SJSA1 (cell line): ENCODE results near the gene SHANK2. TPM values are rescaled to one million over a fixed set of nuclear protein-coding genes. Genes with fewer than 3 reads are reported as not detected.

Experiments used
- DNase-seq, 2 experiments: peaks; one replicate each; pipeline ENCODE4 v3.0.0-alpha.2; 2015 to 2020; ENCODE audit warnings: low spot score in 2 of 2, low read depth in 1 of 2
- H3K27ac ChIP-seq: fragments of 250-450 bp; sonication (Bioruptor Pico); 2 replicates; pipeline ENCODE4 v1.5.1; 2020; ENCODE audit warnings: mild to moderate bottlenecking, moderate library complexity
- H3K27me3 ChIP-seq: fragments of 250-450 bp; sonication (Bioruptor Pico); replicated peaks from 2 replicates; pipeline ENCODE4 v1.5.1; 2020; ENCODE audit warnings: mild to moderate bottlenecking, moderate library complexity
- H3K36me3 ChIP-seq: fragments of 250-450 bp; sonication (Bioruptor Pico); 2 replicates; pipeline ENCODE4 v1.5.1; 2020; ENCODE audit warnings: mild to moderate bottlenecking
- H3K4me1 ChIP-seq: fragments of 250-450 bp; sonication (Bioruptor Pico); replicated peaks from 2 replicates; pipeline ENCODE4 v1.6.1; 2021; ENCODE audit warnings: mild to moderate bottlenecking
- H3K4me3 ChIP-seq: fragments of 250-450 bp; sonication (Bioruptor Pico); 2 replicates; pipeline ENCODE4 v1.5.1; 2020; ENCODE audit warnings: mild to moderate bottlenecking
- H3K9me3 ChIP-seq: fragments of 250-450 bp; sonication (Bioruptor Pico); replicated peaks from 2 replicates; pipeline ENCODE4 v1.5.1; 2020; ENCODE audit warnings: mild to moderate bottlenecking
- total RNA-seq: library from RNA; depleted of rRNA; stranded (reverse); fragments of >200 nt; shearing (Covaris generic); gene quantifications from 2 replicates; pipeline ENCODE4 v1.2.3, GENCODE V29; 2014

Gene SHANK2
- total RNA-seq, 1 experiment from 2014 or later: 10.7 TPM

DNA sequence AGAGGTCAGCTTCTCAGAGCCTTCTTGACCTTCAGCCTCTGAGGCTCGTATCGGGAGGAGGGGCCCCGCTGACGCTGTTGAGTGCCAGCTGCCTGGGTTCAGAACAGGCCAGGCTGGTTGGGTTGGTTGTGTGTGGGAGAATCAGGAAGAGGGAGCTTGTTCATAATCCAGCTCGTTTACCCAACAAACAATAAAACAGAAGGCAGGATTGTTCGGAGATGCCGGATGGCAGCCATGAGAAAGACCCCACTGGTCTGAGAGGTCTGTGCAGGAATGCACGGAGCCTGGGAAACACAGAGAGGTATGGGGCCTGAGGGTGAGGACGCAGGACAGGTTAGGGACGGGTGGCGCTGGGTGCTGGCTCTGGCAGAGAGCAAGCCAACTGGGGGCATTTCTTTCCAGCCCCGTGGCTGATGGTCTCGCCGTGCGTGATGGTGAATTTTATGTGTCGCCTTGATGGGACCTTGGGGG lies 31.6 kb upstream of the SHANK2 start:
- no peaks in the 10 kb centered on the region for H3K9me3 ChIP-seq
- H3K4me1 ChIP-seq: peaks cover 21% of the 10 kb centered on the region
- no peak overlapping the region for H3K27ac ChIP-seq
- H3K27me3 ChIP-seq: no peaks in the 10 kb centered on the region
- DNase-seq: no peak
- no peak overlapping the region for H3K4me3 ChIP-seq
- no peaks in the 10 kb centered on the region for H3K36me3 ChIP-seq

DNA sequence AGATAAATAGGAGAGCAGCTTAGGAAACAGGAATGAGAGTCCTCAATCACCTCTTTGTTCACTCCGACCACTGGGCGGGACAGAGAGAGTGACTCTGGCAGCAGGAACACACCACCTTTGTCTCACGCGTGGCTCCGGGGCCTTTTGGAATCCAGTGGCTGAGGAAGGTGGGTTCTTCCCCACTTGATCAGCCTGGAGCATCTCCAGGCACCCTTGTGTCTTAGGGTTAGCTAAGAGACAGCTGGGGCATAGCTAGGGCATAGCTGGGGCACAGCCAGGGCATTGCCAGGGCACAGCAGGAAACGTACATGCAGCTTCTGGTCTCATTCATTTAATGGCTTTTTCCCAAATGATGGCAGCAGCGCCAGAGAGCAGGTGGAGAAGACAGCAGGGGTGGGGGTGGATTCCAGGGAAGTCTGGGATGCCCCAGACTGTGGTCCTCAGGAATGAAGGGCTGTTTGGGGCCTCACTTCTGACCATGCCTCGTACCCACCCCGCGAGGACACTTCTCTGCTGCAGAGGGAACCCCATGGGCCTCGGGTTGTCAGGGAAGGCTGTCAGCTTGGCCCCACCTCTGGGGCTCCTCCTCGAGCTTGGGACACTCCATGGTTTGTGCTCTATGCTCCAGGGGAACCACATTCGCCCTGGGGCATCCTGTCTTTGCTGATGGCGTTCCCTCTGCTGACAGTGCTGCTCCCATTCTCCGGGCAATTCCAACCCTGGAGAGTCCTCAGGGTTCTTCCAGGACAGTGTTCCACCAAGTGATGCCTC lies 30.4 kb upstream of the SHANK2 start:
- no peak overlapping the region for H3K27ac ChIP-seq
- no peaks in the 10 kb centered on the region for H3K9me3 ChIP-seq
- H3K27me3 ChIP-seq: no peaks in the 10 kb centered on the region
- H3K4me1 ChIP-seq: peaks cover 16% of the 10 kb centered on the region
- no peaks in the 10 kb centered on the region for H3K36me3 ChIP-seq
- no peak overlapping the region for H3K4me3 ChIP-seq
- no peak for DNase-seq

DNA sequence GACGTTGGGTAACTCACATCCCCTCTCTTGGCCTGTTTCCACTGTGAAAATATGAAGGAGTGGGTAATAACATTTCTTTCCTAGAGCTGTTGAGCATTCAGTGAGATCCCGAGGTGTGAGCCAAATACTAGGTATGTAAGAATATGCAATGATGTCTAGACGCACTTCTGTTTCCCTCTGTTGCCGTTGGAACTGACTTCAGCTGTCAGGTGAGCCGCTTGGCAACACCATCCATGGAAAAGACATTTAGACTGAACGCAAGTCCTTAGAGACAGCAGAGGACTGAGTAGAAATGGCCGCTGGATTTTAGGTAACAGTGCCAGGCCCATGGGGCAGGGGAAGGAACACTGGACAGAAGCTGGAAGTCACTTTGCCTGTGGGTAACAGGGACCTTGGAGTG lies 29.5 kb upstream of the SHANK2 start:
- no peak overlapping the region for H3K27ac ChIP-seq
- no peaks in the 10 kb centered on the region for H3K27me3 ChIP-seq
- H3K4me3 ChIP-seq: no peak overlapping the region
- no peaks in the 10 kb centered on the region for H3K36me3 ChIP-seq
- no peak for DNase-seq
- H3K4me1 ChIP-seq: peaks cover 9% of the 10 kb centered on the region
- no peaks in the 10 kb centered on the region for H3K9me3 ChIP-seq

DNA sequence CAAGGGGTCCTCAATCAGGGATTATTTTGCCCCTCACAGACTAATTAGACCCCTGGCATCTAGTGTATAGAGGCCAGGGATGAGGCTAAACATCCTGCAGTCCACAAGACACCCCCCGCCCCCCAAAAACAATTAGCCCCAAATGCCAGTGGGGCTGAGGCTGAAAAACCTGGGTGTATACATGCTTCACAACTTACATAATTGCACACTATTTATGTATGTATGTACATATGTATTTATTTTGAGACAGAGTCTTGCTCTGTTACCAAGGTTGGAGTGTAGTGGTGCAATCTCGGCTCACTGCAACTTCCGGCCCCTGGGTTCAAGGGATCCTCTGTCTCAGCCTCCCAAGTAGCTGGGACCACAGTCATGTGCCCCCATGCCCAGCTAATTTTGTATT lies 28.8 kb upstream of the SHANK2 start:
- H3K4me1 ChIP-seq: peaks cover 5% of the 10 kb centered on the region; the same call in 1 of the 2 replicates
- H3K4me3 ChIP-seq: no peak overlapping the region
- no peak overlapping the region for H3K27ac ChIP-seq
- H3K36me3 ChIP-seq: no peaks in the 10 kb centered on the region
- no peak for DNase-seq
- H3K27me3 ChIP-seq: no peaks in the 10 kb centered on the region
- H3K9me3 ChIP-seq: no peaks in the 10 kb centered on the region

- no peak overlapping the region for H3K4me3 ChIP-seq
- no peaks in the 10 kb centered on the region for H3K27me3 ChIP-seq
- no peak for DNase-seq
- H3K27ac ChIP-seq: no peak overlapping the region
- no peaks in the 10 kb centered on the region for H3K4me1 ChIP-seq
- H3K9me3 ChIP-seq: no peaks in the 10 kb centered on the region
- H3K36me3 ChIP-seq: no peaks in the 10 kb centered on the region
These were observed 27.7 kb upstream of the SHANK2 start for GRCh38 chr11:71279916-71280645.

DNA sequence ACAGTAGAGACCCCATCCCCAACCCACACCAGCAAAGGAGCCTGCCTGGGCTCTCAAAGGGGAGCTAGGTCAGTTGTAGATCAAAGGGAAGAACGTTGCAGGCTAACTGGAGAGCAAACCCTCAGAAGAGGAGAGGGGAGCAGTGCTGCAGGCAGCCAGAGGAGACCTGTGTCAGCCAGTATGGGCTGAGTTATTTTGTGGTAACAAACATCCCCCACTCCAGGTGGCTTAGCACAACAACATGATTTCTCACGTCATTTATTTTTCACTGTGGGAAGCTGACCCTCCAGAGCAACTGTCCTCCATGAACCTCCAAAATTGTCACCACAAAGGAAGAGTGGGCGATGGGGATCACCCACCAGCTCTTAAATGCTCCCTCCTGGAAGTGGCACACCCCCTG lies 19.8 kb upstream of the SHANK2 start:
- DNase-seq: no peak
- Histone ChIP-seq H3K27me3 (no peaks in the 10 kb centered on the region), H3K9me3 (no peaks in the 10 kb centered on the region), H3K27ac (no peak overlapping the region), H3K36me3 (no peaks in the 10 kb centered on the region), H3K4me3 (no peak overlapping the region), H3K4me1 (peaks cover 22% of the 10 kb centered on the region)

- no peak for DNase-seq
- Histone ChIP-seq H3K36me3 (no peaks in the 10 kb centered on the region), H3K4me3 (no peak overlapping the region), H3K27ac (no peak overlapping the region), H3K9me3 (no peaks in the 10 kb centered on the region), H3K4me1 (peaks cover 22% of the 10 kb centered on the region), H3K27me3 (no peaks in the 10 kb centered on the region)
These were observed 17.5 kb upstream of the SHANK2 start for GRCh38 chr11:71269603-71270511.

- Histone ChIP-seq H3K27ac (no peak overlapping the region), H3K9me3 (no peaks in the 10 kb centered on the region), H3K36me3 (no peaks in the 10 kb centered on the region), H3K4me3 (no peak overlapping the region), H3K27me3 (no peaks in the 10 kb centered on the region), H3K4me1 (peaks cover 22% of the 10 kb centered on the region)
- no peak for DNase-seq
These were observed 16.4 kb upstream of the SHANK2 start for GRCh38 chr11:71268706-71269321.

GRCh38 chr11:71267807-71268421 lies 15.5 kb upstream of the SHANK2 start:
- no peak overlapping the region for H3K4me3 ChIP-seq
- no peak overlapping the region for H3K27ac ChIP-seq
- H3K27me3 ChIP-seq: no peaks in the 10 kb centered on the region
- no peaks in the 10 kb centered on the region for H3K36me3 ChIP-seq
- peaks cover 22% of the 10 kb centered on the region for H3K4me1 ChIP-seq
- DNase-seq: no peak
- no peaks in the 10 kb centered on the region for H3K9me3 ChIP-seq

DNA sequence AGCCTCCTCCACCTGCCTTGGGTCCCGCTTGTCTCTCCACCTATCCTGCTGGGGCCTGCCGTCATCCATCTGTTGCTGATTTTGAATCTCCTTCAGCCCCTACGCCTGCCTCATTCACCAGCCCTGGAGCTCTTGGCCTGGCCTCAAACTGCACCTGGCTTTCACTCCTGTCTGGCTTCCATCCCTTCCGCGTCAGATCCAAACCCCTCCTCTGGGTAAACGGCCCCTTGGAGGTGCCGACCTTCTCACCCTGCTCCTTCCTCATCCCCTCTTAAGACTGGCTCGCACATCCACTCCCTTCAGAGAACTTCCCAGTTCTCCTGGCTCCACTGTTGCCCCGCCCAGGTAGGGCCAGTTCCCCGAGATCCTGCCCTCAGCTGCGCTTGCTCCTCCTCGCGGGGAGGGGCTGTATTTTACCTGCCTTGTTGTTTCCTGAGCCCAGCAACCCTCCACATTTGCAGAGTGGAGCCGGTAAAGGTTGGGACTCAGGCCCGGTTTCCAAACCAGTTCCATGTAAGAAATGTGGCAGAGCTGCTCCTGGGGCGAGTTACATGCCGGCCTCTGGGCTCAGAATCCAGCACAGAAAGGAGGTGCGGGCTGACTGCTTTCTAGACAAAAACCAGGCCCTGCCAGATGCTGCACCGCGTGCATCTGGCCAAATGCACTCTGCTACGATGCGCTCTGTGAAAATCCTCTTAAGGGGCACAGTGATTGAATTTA lies 13.9 kb upstream of the SHANK2 start:
- H3K4me3 ChIP-seq: no peak overlapping the region

DNA sequence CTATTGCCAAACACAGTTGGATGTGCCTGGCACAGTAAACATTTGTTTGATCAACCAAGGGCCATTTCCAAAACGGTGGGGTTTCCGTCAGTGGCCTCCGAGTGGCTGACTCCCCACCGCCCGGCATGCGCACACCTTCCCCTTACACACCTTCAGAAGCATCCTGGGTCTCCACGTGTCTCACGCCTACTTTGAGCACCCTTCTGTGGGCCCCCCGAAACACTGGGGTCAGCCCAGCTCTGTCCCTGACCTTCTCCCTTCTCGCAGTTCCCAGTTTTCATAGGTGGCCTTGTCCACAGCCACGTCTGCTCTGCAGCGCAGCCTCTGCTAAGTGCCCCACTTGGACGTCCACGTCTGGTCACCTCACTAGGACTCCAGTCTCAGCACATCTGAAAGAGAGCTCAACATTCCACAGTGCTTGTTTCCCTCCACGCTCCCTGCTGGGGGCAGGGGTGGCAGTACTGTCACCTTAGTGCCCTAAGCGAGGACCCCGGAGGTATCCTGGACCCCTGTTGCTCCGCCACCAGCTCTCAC lies 13.2 kb upstream of the SHANK2 start:
- DNase-seq: no peak
- no peaks in the 10 kb centered on the region for H3K9me3 ChIP-seq
- H3K4me1 ChIP-seq: peaks cover 22% of the 10 kb centered on the region
- no peaks in the 10 kb centered on the region for H3K36me3 ChIP-seq
- H3K27ac ChIP-seq: no peak overlapping the region
- H3K4me3 ChIP-seq: no peak overlapping the region
- H3K27me3 ChIP-seq: no peaks in the 10 kb centered on the region

More for the DNA sequence above, 13.9 kb upstream of the SHANK2 start:
- Histone ChIP-seq H3K4me1 (peaks cover 22% of the 10 kb centered on the region), H3K9me3 (no peaks in the 10 kb centered on the region), H3K27ac (no peak overlapping the region), H3K36me3 (no peaks in the 10 kb centered on the region), H3K27me3 (no peaks in the 10 kb centered on the region)
- no peak for DNase-seq

GRCh38 chr11:71263386-71263785 lies 11.0 kb upstream of the SHANK2 start:
- Histone ChIP-seq H3K4me1 (peaks cover 7% of the 10 kb centered on the region), H3K4me3 (no peak overlapping the region), H3K27me3 (no peaks in the 10 kb centered on the region), H3K36me3 (no peaks in the 10 kb centered on the region), H3K9me3 (no peaks in the 10 kb centered on the region), H3K27ac (no peak overlapping the region)
- DNase-seq: no peak
